Stimulated activated naive CD8-positive, alpha-beta T cell treated with anti-CD3 and anti-CD28 coated beads, Interleukin-15, Interleukin-2, amounts not matched to agents 100 U/mL and 50 U/mL, for 24 hours (primary cell): ENCODE data around the gene PCDHGA2.
"Not testable (repeated sequence)": the region's sequence is repeated elsewhere in the genome, so short reads cannot be mapped to it uniquely, and the experiment has no call there.

Experiments
- ATAC-seq: fragments of 150-1000 bp; cut with Tn5 transposase; one replicate; pipeline ENCODE4 v1.10.0; 2021
- DNase-seq: peaks from one replicate; pipeline ENCODE4 v3.0.0; 2021

Gene PCDHGA2

DNA sequence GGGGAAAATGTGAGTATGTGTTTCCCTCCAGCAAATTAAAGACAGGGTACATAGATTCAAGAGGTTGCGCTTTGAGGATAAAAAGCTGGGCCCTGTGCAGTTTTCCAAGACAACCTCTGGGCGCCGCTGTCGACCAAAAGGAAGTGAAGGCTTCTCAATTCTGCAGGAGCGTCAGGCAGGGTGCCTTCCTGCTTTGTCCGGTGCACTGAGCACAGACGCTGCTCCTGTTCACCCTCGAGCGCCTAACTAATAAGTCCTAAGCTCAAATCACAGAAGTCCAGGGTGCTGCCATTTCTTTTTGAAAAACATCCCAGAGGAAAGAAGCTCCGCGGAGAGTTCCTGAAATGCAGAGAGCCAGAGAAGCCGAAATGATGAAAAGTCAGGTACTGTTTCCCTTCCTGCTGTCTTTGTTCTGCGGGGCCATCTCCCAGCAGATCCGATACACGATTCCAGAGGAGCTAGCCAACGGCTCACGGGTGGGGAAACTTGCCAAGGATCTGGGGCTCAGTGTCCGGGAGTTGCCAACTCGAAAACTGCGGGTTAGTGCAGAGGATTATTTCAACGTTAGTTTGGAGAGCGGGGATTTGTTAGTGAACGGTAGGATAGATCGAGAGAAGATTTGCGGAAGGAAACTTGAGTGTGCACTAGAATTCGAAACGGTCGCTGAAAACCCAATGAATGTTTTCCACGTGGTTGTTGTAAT is 11.5 kb downstream of the PCDHGA2 start, which contains the start of gene PCDHGB1:
PCDHGB1 (plus strand) TSS at position 183 of the 703 bp plus-strand sequence; CDS start at position 345, 162 bp downstream.
- DNase-seq: peak; percentile 22
- no peak for ATAC-seq

DNA sequence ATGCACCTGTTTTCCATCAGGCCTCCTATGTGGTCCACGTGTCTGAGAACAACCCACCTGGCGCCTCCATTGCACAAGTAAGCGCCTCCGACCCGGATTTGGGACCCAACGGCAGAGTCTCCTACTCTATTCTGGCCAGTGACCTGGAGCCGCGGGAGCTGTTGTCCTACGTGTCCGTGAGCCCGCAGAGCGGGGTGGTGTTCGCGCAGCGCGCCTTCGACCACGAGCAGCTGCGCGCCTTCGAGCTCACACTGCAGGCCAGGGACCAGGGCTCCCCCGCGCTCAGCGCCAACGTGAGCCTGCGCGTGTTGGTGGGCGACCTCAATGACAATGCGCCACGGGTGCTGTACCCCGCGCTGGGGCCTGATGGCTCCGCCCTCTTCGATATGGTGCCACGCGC is 13.0 kb downstream of the PCDHGA2 start:
- no peak for ATAC-seq
- DNase-seq: no peak

DNA sequence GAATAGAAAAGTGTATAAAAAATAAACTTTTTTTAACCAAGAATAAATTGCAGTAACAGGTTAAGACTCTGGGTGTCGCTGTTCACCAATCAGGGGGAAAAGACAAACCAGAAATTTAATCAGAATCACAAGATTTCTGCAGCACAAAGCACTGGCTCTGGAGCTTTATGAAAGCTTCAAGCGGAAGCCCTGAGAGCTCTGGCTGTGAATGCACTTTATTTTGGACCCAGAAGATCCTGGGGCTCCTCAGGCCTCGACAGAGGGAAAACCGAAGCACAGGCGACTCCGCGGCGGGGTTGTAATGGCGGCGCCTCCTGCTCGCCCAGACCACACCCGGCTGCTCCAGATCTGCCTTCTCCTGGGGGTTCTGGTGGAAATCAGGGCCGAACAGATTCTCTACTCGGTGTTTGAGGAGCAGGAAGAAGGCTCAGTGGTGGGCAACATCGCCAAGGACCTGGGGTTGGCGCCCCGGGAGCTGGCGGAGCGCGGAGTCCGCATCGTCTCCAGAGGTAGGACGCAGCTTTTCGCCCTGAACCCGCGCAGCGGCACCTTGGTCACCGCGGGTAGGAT is 16.4 kb downstream of the PCDHGA2 start, which contains the start of gene PCDHGA4:
PCDHGA4 (plus strand) TSS at position 122 of the 570 bp plus-strand sequence; CDS start at position 209, 87 bp downstream.
- ATAC-seq (no peak), DNase-seq (no peak)

DNA sequence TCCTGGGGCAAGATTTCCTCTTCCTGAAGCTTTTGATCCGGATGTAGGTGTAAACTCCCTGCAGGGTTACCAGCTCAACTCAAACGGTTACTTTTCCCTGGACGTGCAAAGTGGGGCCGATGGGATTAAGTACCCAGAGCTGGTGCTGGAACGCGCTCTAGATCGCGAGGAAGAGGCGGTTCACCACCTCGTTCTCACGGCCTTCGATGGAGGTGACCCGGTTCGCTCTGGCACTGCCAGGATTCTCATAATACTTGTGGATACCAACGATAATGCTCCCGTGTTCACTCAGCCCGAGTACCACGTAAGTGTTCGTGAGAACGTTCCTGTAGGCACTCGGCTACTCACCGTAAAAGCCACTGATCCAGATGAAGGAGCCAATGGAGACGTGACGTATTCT is 17.1 kb downstream of the PCDHGA2 start:
- no peak for DNase-seq
- no peak for ATAC-seq

DNA sequence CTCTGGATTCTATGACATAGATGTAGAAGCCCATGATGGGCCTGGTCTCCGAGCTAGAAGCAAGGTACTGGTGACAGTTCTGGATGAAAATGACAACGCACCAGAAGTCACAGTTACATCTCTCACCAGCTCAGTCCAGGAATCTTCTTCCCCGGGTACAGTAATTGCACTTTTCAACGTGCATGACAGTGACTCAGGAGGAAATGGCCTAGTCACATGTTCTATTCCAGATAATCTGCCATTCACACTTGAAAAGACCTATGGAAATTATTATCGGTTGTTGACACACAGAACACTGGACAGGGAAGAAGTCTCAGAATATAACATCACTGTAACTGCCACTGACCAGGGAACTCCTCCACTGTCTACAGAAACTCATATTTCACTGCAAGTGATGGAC is 17.6 kb downstream of the PCDHGA2 start:
- ATAC-seq (no peak), DNase-seq (no peak)

DNA sequence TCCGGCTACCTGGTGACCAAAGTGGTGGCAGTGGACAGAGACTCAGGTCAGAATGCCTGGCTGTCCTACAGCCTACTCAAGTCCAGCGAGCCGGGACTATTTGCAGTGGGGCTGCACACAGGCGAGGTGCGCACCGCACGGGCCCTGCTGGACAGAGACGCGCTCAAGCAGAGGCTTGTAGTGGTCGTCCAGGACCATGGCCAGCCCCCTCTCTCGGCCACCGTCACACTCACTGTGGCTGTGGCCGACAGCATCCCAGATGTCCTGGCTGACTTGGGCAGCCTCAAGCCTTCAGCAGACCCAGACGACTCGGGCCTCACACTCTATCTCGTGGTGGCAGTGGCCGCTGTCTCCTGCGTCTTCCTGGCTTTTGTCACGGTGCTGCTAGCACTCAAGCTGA is 18.4 kb downstream of the PCDHGA2 start:
- ATAC-seq: peak; percentile 19
- no peak for DNase-seq

DNA sequence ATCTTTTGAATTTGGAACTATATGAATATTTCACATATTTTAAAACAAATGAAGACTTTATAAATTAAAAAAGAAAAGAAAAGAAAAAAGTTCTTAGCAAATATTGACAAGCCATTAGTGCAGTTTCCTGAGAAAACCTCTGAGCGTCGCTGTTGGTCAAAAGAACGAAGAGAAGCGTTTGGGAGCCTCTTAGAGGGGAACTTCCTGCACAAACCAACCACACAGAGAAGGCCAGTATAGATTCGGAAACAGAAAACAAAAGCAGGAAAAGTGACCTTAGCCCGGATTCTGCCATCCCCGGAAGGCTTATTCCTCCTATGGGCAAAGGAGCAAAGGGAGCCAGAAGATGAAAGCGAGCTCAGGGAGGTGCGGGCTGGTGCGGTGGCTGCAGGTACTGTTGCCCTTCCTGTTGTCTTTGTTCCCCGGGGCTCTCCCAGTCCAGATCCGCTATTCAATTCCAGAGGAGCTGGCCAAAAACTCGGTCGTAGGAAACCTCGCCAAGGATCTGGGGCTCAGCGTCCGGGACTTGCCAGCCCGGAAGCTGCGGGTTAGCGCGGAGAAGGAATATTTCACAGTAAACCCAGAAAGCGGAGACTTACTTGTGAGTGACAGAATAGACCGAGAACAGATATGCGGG is 21.3 kb downstream of the PCDHGA2 start, which contains the start of gene PCDHGB2:
PCDHGB2 (plus strand) TSS at position 205 of the 637 bp plus-strand sequence; CDS start at position 347, 142 bp downstream.
- DNase-seq: no peak
- ATAC-seq: no peak

DNA sequence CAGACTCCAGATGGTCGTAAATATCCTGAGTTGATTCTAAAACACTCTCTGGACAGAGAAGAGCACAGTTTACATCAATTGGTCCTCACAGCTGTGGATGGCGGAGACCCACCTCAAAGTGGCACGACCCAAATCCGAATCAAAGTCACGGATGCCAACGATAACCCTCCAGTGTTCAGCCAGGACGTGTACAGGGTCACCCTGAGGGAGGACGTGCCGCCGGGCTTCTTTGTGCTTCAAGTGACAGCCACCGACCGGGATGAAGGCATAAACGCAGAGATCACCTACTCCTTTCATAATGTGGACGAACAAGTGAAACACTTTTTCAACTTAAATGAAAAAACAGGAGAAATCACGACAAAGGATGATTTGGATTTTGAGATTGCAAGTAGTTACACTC is 22.1 kb downstream of the PCDHGA2 start:
- ATAC-seq (no peak), DNase-seq (no peak)

DNA sequence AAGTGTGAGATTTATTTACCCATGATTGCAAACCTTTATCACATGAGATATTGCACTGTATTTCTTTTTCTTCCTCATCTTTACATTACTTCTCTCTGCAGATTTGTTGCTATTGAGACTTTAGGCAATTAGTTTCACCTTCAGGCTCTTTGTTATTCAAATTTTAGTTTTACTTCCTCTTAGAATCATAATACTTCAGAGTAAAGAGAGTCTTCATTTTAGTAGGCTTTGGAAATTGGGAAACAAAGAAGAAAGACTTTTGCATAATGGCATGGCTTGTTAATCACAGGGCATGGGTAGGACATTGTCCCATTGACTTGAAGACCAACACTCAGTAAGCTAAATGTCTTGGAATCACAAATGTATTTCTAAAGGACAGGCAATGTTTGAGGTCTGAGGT is 24.2 kb downstream of the PCDHGA2 start:
- DNase-seq (no peak), ATAC-seq (no peak)

DNA sequence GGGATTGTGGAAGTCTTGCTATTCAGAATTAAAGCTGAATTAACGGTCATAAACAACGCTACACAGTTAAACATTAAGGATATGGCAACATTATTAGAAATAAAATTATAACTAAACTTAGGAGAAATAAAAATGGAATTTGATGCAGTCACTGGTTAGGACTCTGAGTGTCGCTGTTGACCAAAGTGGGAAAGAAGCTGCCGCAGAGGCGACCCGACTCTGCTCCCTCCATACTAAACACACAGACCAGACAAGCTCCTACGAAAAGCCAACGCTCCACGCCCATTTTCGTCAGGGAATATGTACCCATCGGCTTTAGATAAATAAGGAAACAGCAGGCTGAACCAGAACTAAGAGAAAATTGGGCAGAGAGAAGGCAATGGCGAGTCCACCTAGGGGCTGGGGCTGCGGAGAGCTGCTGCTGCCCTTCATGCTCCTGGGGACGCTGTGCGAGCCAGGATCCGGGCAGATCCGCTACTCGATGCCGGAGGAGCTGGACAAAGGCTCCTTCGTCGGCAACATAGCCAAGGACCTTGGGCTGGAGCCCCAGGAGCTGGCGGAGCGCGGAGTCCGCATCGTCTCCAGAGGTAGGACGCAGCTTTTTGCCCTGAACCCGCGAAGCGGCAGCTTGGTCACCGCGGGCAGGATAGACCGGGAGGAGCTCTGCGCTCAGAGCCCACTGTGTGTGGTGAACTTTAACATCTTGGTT is 25.5 kb downstream of the PCDHGA2 start, which contains the start of gene PCDHGA5:
PCDHGA5 (plus strand) TSS at position 211 of the 709 bp plus-strand sequence; CDS start at position 380, 169 bp downstream.
- no peak for ATAC-seq
- DNase-seq: no peak

DNA sequence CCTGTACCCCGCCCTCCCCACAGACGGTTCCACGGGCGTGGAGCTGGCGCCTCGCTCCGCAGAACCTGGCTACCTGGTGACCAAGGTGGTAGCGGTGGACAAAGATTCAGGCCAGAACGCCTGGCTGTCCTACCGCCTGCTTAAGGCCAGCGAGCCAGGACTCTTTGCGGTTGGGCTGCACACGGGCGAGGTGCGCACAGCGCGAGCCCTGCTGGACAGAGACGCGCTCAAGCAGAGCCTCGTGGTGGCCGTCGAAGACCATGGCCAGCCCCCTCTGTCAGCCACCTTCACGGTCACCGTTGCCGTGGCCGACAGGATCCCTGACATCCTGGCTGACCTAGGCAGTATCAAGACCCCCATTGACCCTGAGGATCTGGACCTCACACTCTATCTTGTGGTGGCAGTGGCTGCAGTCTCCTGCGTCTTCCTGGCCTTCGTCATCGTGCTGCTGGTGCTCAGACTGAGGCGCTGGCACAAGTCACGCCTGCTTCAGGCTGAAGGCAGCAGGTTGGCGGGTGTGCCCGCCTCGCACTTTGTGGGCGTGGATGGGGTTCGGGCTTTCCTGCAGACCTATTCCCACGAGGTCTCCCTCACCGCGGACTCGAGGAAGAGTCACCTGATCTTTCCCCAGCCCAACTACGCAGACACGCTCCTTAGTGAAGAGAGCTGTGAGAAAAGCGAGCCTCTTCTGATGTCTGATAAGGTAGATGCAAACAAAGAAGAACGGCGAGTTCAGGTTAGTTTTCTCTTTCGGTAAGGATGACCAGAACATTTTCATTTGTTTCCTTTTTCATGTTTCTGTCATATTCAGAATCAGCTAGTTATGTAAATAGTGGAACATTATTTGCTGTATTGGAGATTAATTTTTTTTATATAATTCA is 27.7 kb downstream of the PCDHGA2 start:
- ATAC-seq (no peak), DNase-seq (no peak)

DNA sequence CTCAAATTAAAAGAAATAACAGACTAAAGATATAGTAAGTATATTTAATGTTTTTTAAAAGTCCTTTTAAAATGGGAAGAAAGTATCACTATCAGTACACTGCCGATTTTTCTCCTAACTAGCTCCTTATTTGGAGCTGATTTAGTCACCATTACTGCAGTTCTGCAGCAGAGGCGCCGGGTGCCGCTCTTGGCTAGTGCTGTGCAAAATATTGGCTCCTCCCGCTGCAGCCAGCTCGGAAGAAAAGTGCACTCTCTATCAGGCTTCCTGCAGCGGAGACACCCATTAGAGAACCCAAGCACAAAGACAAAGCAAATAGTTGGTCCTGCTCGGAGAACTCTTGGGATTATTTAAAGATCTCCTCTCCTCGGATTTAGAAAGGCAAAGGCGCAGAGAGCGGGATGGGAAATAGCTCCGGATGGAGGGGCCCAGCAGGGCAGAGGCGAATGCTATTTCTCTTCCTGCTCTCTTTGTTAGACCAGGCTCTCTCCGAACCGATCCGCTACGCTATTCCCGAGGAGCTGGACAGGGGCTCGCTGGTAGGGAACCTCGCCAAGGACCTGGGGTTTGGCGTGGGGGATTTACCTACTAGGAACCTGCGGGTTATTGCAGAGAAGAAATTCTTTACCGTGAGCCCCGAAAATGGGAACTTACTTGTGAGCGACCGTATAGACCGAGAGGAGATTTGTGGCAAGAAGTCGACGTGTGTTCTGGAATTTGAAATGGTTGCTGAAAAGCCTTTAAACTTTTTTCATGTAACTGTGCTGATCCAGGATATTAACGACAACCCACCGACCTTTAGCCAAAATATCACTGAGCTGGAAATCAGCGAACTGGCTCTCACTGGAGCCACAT is 31.7 kb downstream of the PCDHGA2 start, which contains the start of gene PCDHGB3:
PCDHGB3 (plus strand) TSS at position 249 of the 855 bp plus-strand sequence; CDS start at position 402, 153 bp downstream.
- DNase-seq (no peak), ATAC-seq (no peak)

DNA sequence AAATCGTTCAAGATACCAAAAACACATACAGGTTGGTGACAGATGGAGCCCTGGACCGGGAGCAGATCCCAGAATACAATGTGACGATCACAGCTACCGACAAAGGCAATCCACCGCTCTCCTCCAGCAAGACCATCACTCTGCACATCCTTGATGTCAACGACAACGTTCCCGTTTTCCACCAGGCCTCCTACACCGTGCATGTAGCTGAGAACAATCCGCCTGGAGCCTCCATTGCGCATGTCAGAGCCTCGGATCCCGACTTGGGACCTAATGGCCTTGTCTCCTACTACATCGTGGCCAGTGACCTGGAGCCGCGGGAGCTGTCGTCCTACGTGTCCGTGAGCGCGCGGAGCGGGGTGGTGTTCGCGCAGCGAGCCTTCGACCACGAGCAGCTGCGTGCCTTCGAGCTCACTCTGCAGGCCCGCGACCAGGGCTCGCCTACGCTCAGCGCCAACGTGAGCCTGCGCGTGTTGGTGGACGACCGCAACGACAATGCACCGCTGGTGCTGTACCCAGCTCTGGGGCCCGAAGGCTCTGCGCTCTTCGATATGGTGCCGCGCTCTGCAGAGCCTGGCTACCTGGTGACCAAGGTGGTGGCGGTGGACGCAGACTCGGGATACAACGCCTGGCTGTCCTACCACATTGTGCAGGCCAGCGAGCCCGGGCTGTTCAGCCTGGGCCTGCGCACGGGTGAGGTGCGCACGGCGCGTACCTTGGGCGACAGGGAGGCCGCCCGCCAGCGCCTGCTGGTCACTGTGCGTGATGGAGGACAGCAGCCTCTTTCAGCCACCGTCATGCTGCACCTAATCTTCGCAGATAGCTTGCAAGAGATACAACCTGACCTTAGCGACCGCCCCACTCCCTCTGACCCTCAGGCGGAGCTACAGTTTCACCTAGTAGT is 33.3 kb downstream of the PCDHGA2 start:
- DNase-seq: no peak
- no peak for ATAC-seq

DNA sequence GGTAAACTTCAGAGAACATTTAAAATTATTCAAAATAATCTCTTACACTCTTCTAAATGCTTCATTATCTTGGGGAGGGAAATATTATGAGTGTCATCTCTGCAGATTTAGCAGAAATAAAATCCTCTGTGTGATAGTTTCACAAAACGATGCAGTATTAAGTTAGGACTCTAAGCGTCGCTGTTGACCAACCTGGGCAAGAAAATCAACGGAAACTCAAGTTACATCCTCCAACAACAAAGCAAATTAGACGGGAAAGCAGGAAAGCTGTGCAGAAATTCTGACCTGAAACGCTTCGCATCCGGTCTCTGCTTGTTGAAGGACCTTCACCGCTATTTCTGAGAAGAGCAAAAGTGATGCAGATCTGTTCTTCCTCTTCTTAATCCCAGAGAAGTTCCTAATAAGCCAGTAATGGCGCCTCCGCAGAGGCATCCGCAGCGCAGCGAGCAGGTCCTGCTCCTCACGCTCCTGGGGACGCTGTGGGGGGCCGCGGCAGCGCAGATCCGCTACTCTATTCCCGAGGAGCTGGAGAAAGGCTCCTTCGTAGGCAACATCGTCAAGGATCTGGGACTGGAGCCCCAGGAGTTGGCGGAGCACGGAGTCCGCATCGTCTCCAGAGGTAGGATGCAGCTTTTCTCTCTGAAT is 35.2 kb downstream of the PCDHGA2 start, which contains the start of gene PCDHGA6:
PCDHGA6 (plus strand) TSS at position 219 of the 645 bp plus-strand sequence; CDS start at position 412, 193 bp downstream.
- ATAC-seq (no peak), DNase-seq (no peak)

DNA sequence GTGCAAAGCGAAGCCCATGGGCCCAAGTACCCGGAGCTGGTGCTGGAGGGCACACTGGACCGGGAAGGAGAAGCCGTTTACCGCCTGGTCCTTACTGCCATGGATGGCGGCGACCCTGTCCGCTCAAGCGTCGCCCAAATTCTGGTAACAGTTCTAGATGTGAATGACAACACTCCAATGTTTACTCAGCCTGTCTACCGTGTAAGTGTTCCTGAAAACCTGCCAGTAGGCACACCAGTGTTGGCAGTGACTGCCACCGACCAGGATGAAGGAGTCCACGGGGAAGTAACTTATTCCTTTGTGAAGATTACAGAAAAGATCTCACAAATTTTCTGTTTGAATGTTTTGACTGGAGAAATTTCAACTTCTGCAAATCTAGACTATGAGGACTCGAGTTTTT is 36.1 kb downstream of the PCDHGA2 start:
- DNase-seq (no peak), ATAC-seq (no peak)

DNA sequence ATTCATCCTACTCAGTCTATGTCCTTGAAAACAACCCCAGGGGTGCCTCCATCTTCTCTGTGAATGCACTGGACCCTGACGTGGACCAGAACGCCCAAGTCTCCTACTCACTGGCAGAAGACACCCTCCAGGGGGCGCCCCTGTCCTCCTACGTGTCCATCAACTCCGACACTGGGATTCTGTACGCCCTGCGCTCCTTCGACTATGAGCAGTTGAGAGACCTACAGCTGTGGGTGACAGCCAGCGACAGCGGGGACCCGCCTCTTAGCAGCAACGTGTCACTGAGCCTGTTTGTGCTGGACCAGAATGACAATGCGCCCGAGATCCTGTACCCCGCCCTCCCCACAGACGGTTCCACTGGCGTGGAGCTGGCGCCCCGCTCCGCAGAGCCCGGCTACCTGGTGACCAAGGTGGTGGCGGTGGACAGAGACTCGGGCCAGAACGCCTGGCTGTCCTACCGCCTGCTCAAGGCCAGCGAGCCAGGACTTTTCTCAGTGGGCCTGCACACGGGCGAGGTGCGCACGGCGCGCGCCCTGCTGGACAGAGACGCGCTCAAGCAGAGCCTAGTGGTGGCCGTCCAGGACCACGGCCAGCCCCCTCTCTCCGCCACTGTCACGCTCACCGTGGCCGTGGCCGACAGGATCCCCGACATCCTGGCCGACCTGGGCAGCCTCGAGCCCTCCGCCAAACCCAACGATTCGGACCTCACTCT is 37.0 kb downstream of the PCDHGA2 start:
- DNase-seq, ATAC-seq: not testable (repeated sequence)

DNA sequence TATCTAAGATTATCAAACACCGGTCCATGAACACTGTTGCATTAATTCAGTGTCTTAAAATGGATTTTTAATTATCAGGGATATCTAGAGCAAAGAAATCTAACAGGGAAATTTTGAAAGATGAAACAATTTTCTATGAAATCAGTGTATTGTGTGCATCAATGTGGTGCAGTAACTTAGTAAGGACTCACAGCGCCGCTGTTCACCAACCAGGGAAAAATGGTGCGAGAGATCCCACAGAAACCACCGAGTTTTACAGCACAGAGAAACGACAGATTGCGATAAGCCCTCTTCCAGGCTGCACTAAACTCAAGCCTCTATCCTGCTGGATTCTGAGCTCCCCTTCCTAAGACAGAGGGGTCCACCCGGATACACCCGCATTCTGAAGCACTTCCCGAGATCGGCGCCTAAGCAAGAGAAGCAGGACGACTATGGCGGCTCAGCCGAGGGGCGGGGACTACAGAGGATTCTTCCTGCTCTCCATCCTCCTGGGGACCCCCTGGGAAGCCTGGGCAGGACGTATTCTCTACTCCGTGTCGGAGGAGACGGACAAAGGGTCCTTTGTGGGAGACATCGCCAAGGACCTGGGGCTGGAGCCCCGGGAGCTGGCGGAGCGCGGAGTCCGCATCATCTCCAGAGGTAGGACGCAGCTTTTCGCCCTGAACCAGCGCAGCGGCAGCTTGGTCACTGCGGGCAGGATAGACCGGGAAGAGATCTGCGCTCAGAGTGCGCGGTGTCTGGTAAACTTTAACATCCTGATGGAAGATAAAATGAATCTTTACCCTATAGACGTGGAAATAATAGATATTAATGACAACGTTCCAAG is 44.1 kb downstream of the PCDHGA2 start, which contains the start of gene PCDHGA7:
PCDHGA7 (plus strand) TSS at position 274 of the 826 bp plus-strand sequence; CDS start at position 432, 158 bp downstream.
- ATAC-seq (no peak), DNase-seq (no peak)
